ENCODE results near the gene ATP10D. TPM values are rescaled to one million over a fixed set of nuclear protein-coding genes. Genes with fewer than 3 reads are reported as not detected.
A peak's percentile ranks its signal among the peaks of the same experiment; 100 is the strongest.

ATP10D gene
- total RNA-seq, 1 donor from 2014 or later: 25.2 TPM

GRCh38 chr4:47570816-47571215, 85.7 kb downstream of the ATP10D start:
- peaks cover 69% of the 10 kb centered on the region for H3K36me3 ChIP-seq
- no peak for ATAC-seq

GRCh38 chr4:47572981-47573380, 87.9 kb downstream of the ATP10D start:
- H3K36me3 ChIP-seq: peaks cover 76% of the 10 kb centered on the region

More at GRCh38 chr4:47570816-47571215, 85.7 kb downstream of the ATP10D start:
- H3K4me1 ChIP-seq: no peaks in the 10 kb centered on the region
- DNase-seq: no peak
- no peaks in the 10 kb centered on the region for H3K9me3 ChIP-seq
- H3K27me3 ChIP-seq (ENCODE audit: low read depth): no peaks in the 10 kb centered on the region
- H3K4me3 ChIP-seq: no peak overlapping the region
- TF ChIP-seq CTCF (IDR thresholded peaks at IDR 0.05): no peak
- intact Hi-C loops (cut with DNase I): no loop called here
- no peak overlapping the region for H3K27ac ChIP-seq

GRCh38 chr4:47577779-47578553, 92.9 kb downstream of the ATP10D start:
- H3K36me3 ChIP-seq: peaks cover 63% of the 10 kb centered on the region
- TF ChIP-seq CTCF (IDR thresholded peaks at IDR 0.05): no peak
- ATAC-seq (peak; percentile 58 to 74), DNase-seq (no peak)
- no peak overlapping the region for H3K4me3 ChIP-seq
- H3K27me3 ChIP-seq (ENCODE audit: low read depth): no peaks in the 10 kb centered on the region
- peaks cover 5% of the 10 kb centered on the region for H3K4me1 ChIP-seq
- peak overlapping the region; percentile 70 for H3K27ac ChIP-seq
- H3K9me3 ChIP-seq: no peaks in the 10 kb centered on the region
- intact Hi-C loops (cut with DNase I): no loop called here

More at GRCh38 chr4:47572981-47573380, 87.9 kb downstream of the ATP10D start:
- Histone ChIP-seq H3K27ac (no peak overlapping the region), H3K4me1 (no peaks in the 10 kb centered on the region), H3K9me3 (no peaks in the 10 kb centered on the region), H3K4me3 (no peak overlapping the region), H3K27me3 (ENCODE audit: low read depth) (no peaks in the 10 kb centered on the region)
- intact Hi-C loops (cut with DNase I): no loop called here
- ATAC-seq (no peak), DNase-seq (no peak)
- TF ChIP-seq CTCF (IDR thresholded peaks at IDR 0.05): no peak

- H3K27me3 ChIP-seq (ENCODE audit: low read depth): no peaks in the 10 kb centered on the region
- H3K4me1 ChIP-seq: peaks cover 5% of the 10 kb centered on the region
- no peaks in the 10 kb centered on the region for H3K9me3 ChIP-seq
- no peak for ATAC-seq
- intact Hi-C loops (cut with DNase I): no loop called here
- no peak overlapping the region for H3K4me3 ChIP-seq
- H3K27ac ChIP-seq: no peak overlapping the region
- H3K36me3 ChIP-seq: peaks cover 63% of the 10 kb centered on the region
- no peak for TF ChIP-seq CTCF (IDR thresholded peaks at IDR 0.05)
- DNase-seq: no peak
Measured at GRCh38 chr4:47579235-47579634, 94.2 kb downstream of the ATP10D start.

GRCh38 chr4:47590325-47590724, 105.2 kb downstream of the ATP10D start:
- TF ChIP-seq CTCF (IDR thresholded peaks at IDR 0.05): no peak
- H3K4me3 ChIP-seq: no peak overlapping the region
- H3K9me3 ChIP-seq: peaks cover 6% of the 10 kb centered on the region
- no peaks in the 10 kb centered on the region for H3K27me3 ChIP-seq (ENCODE audit: low read depth)
- ATAC-seq: no peak
- no peaks in the 10 kb centered on the region for H3K4me1 ChIP-seq
- no peak overlapping the region for H3K27ac ChIP-seq
- intact Hi-C loops (cut with DNase I): no loop called here
- DNase-seq: no peak
- H3K36me3 ChIP-seq: peaks cover 61% of the 10 kb centered on the region

All from lower lobe of right lung (tissue), 2 donors.